ENCODE data around the gene ARL15. TPM values are rescaled to one million over a fixed set of nuclear protein-coding genes. Genes with fewer than 3 reads are reported as not detected.

The ARL15 gene
- total and polyA plus RNA-seq, 9 of the 15 experiments (the other 6 are each of a cell fraction or from before 2014, with no cell fraction given) = 18.5 to 80.4 (median 57.0) TPM

DNA sequence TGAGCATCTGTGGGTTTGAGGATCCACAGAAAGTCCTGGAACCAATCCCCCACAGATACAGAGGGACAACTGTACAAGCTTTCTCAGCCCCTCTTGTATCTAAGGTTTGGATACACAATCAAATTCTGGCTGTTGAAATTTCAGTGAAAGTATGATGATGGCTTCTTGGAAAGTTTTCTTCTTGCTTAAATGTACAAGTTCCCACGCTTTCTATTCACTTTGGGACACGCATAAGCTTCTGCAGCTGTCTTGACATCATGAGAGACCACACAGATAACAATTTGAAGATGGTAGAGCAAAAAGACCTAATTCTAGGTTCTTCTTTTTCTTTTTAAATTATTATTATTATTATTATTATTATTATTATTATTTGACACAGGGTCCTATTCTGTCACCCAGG lies 31.6 kb upstream of the ARL15 start (continued):
- TF ChIP-seq, protein P1, sequence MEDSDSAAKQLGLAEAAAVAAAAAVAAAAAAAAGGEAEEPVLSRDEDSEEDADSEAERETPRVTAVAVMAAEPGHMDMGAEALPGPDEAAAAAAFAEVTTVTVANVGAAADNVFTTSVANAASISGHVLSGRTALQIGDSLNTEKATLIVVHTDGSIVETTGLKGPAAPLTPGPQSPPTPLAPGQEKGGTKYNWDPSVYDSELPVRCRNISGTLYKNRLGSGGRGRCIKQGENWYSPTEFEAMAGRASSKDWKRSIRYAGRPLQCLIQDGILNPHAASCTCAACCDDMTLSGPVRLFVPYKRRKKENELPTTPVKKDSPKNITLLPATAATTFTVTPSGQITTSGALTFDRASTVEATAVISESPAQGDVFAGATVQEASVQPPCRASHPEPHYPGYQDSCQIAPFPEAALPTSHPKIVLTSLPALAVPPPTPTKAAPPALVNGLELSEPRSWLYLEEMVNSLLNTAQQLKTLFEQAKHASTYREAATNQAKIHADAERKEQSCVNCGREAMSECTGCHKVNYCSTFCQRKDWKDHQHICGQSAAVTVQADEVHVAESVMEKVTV (CRISPR knock-in tag; IDR thresholded peaks at IDR 0.05) = no peak
- TF ChIP-seq PHB (CRISPR knock-in tag; IDR thresholded peaks at IDR 0.05) (no peak), SMAD4 (CRISPR knock-in tag; conservative IDR thresholded peaks at IDR 0.05) (no peak), CBFB (CRISPR knock-in tag; IDR thresholded peaks at IDR 0.05) (no peak), KLF6 (CRISPR knock-in tag; IDR thresholded peaks at IDR 0.05; ENCODE audit: borderline replicate concordance) (no peak)

DNA sequence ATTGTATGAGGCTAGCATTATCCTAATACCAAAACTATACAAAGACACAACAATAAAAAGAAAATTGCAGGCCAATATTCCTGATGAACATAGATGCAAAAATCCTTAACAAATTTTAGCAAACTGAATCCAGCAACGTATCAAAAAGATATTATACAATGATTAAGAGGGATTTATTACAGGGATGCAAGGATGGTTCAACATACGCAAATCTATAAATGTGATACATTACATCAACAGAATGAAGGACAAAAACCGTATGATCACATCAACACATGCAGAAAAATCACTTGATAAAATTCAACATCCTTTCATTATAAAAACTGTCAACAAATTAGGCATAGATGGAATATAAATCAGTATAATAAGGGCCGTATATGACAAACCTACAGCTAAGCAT lies 27.1 kb upstream of the ARL15 start:
- H4K20me1 ChIP-seq (replicated peaks; ENCODE audit: control insufficient read depth, insufficient read depth, low read length) = no peaks in the 10 kb centered on the region
- H3K79me2 ChIP-seq (ENCODE audit: control insufficient read depth, insufficient read depth, low read length) = peaks cover 16% of the 10 kb centered on the region
- POLR2A ChIA-PET = no interaction called here
- no peak overlapping the region for H3K4me3 ChIP-seq
- in situ Hi-C loops (cut with MboI) (no loop called here), intact Hi-C loops (cut with micrococcal nuclease) (no loop called here)
- FAIRE-seq (no peak), DNase-seq (ENCODE audit: extremely low read depth in 1 of 4, low spot score in 3 of 4) (no peak), ATAC-seq (no peak)
- H3K36me3 ChIP-seq (ENCODE audit: control insufficient read depth, insufficient read depth, low read length) = peaks cover 55% of the 10 kb centered on the region
- H3K27ac ChIP-seq (ENCODE audit: extremely low read depth, low read depth, low read length) = no peak overlapping the region
- no TSS peak for BruUV-seq (replicated peaks)
- CTCF ChIA-PET (ENCODE audit: low intra/inter-chr PET ratio) = no interaction called here
- H2AFZ ChIP-seq (ENCODE audit: low read depth, low read length) = no peak overlapping the region
- no peaks in the 10 kb centered on the region; a peak in 1 of 5 replicates for H3K4me1 ChIP-seq (replicated peaks in 1 of 2; ENCODE audit: control insufficient read depth in 2 of 2, insufficient read depth in 2 of 2, low read length in 2 of 2)
- WGBS (ENCODE audit: insufficient coverage, low coverage, missing lambda C conversion rate) = 90% methylated on average over 3 of the region's 4 CpGs
- H3K9me1 ChIP-seq (ENCODE audit: control insufficient read depth, insufficient read depth, low read length) = no peaks in the 10 kb centered on the region
- no peak overlapping the region for H3K9ac ChIP-seq (ENCODE audit: insufficient read depth in 1 of 2, low read depth in 2 of 2, low read length in 2 of 2)
- H3K4me2 ChIP-seq (ENCODE audit: insufficient read depth, low read length) = no peak overlapping the region
- peaks cover 24% of the 10 kb centered on the region for H3K9me3 ChIP-seq (replicated peaks; ENCODE audit: control insufficient read depth, insufficient read depth, low read depth, low read length)
- H3K27me3 ChIP-seq (ENCODE audit: control insufficient read depth in 2 of 2, insufficient read depth in 2 of 2, low read length in 2 of 2) = no peaks in the 10 kb centered on the region
- TF ChIP-seq, protein P2, sequence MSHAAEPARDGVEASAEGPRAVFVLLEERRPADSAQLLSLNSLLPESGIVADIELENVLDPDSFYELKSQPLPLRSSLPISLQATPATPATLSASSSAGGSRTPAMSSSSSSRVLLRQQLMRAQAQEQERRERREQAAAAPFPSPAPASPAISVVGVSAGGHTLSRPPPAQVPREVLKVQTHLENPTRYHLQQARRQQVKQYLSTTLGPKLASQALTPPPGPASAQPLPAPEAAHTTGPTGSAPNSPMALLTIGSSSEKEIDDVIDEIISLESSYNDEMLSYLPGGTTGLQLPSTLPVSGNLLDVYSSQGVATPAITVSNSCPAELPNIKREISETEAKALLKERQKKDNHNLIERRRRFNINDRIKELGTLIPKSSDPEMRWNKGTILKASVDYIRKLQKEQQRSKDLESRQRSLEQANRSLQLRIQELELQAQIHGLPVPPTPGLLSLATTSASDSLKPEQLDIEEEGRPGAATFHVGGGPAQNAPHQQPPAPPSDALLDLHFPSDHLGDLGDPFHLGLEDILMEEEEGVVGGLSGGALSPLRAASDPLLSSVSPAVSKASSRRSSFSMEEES (CRISPR knock-in tag; IDR thresholded peaks at IDR 0.05) = no peak
- no peak for TF ChIP-seq POLR2B (IDR thresholded peaks at IDR 0.05; ENCODE audit: low read depth, partially characterized antibody)
- no peak for TF ChIP-seq SIN3A (IDR thresholded peaks at IDR 0.05; ENCODE audit: borderline replicate concordance in 2 of 2, control insufficient read depth in 1 of 2, low read depth in 2 of 2, low read length in 2 of 2)
- TF ChIP-seq LCOR (CRISPR knock-in tag; IDR thresholded peaks at IDR 0.05) = no peak
- peak in 1 of 2 experiments; percentile 84; a peak in 2 of 3 replicates for TF ChIP-seq CBX3 (IDR thresholded peaks at IDR 0.05; ENCODE audit: borderline replicate concordance in 1 of 2, low read length in 2 of 2)
- peak in 1 of 2 experiments; percentile 37; a peak in 1 of 4 replicates for TF ChIP-seq TRIM24 (IDR thresholded peaks at IDR 0.05)
- no peak for TF ChIP-seq ZNF444 (CRISPR knock-in tag; IDR thresholded peaks at IDR 0.05)
- TF ChIP-seq ZNF143 (CRISPR knock-in tag; IDR thresholded peaks at IDR 0.05) = no peak
- TF ChIP-seq ZNF41 (CRISPR knock-in tag; conservative IDR thresholded peaks at IDR 0.05) = no peak
- TF ChIP-seq ZNF324 (CRISPR knock-in tag; IDR thresholded peaks at IDR 0.05) = peak; percentile 94
- no peak for TF ChIP-seq U2AF1 (optimal IDR thresholded peaks at IDR 0.05; ENCODE audit: low read depth, low read length)
- no peak for TF ChIP-seq LEF1 (IDR thresholded peaks at IDR 0.05)
- TF ChIP-seq, protein P3, sequence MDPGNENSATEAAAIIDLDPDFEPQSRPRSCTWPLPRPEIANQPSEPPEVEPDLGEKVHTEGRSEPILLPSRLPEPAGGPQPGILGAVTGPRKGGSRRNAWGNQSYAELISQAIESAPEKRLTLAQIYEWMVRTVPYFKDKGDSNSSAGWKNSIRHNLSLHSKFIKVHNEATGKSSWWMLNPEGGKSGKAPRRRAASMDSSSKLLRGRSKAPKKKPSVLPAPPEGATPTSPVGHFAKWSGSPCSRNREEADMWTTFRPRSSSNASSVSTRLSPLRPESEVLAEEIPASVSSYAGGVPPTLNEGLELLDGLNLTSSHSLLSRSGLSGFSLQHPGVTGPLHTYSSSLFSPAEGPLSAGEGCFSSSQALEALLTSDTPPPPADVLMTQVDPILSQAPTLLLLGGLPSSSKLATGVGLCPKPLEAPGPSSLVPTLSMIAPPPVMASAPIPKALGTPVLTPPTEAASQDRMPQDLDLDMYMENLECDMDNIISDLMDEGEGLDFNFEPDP (CRISPR knock-in tag; IDR thresholded peaks at IDR 0.05) = no peak
- peak; percentile 94 for TF ChIP-seq ZNF445 (CRISPR knock-in tag; IDR thresholded peaks at IDR 0.05; ENCODE audit: low read depth)
- no peak for TF ChIP-seq KDM1A (IDR thresholded peaks at IDR 0.05)

Measured in K562 (cell line).